HFFc6 (cell line): ENCODE results near the gene LUM. TPM values are rescaled to one million over a fixed set of nuclear protein-coding genes. Genes with fewer than 3 reads are reported as not detected.
A peak's percentile ranks its signal among the peaks of the same experiment; 100 is the strongest.

Experiments used
- DNase-seq: peaks from one replicate; pipeline ENCODE4 v3.0.0-alpha.2; 2018
- H3K27ac Mint-ChIP-seq: 2 replicates; pipeline ENCODE4 v1.8.0; 2020; ENCODE audit warnings: mild to moderate bottlenecking, mixed read lengths
- H3K27me3 Mint-ChIP-seq: 2 replicates; pipeline ENCODE4 v1.8.0; 2021; ENCODE audit warnings: mild to moderate bottlenecking, moderate library complexity, mixed read lengths; ENCODE audit not compliant: insufficient read depth
- H3K36me3 Mint-ChIP-seq: 2 replicates; pipeline ENCODE4 v1.8.0; 2021; ENCODE audit warnings: low read depth, mixed read lengths
- H3K4me1 Mint-ChIP-seq: 2 replicates; pipeline ENCODE4 v1.8.0; 2020; ENCODE audit warnings: low read depth, mixed read lengths
- H3K4me3 Mint-ChIP-seq: 2 replicates; pipeline ENCODE4 v1.8.0; 2020; ENCODE audit warnings: mild to moderate bottlenecking, moderate library complexity, mixed read lengths
- H3K9me3 Mint-ChIP-seq: 2 replicates; pipeline ENCODE4 v1.8.0; 2020; ENCODE audit warnings: mild to moderate bottlenecking, mixed read lengths
- total RNA-seq, 6 experiments: library from RNA; stranded (reverse); fragmentation: NEBNext Ultra II Directional; extraction: Animal tissue kit (Norgen Biotek cat#: 25700); gene quantifications; 2 replicates in 1 of 6; 3 replicates in 5 of 6; pipeline ENCODE4 v1.2.3, GENCODE V29; 2021
- TF ChIP-seq, protein P1 (sequence below): fragments of 200-600 bp; sonication (generic); IDR thresholded peaks from 2 replicates; pipeline ENCODE4 v1.5.0; 2021; ENCODE audit warnings: antibody characterized with exemption, mild to moderate bottlenecking

Gene LUM
- total RNA-seq, 6 experiments from 2014 or later: 34.3 to 78.1 (median 57.3) TPM

DNA sequence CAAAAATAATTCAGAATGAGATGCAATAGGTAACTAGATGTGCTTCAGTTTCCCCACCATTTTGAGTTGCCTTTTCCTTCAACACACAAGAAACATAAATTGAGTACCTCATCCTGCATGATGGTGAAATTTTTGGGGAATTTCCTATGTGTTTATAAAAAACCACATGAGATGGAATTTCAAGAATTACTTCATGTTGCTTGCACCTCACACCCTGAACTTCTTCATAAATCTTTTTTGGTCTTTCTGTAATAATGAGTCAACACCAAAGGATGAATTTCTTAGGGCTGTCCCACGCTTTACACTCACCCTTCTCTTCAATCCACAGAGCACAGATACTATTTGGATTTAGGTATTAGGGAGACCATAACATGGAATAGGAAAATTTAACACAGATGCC lies 22.6 kb upstream of the LUM start:
- Mint-ChIP-seq H3K4me3 (peak overlapping the region; percentile 34), H3K27me3 (no peaks in the 10 kb centered on the region), H3K4me1 (peaks cover 59% of the 10 kb centered on the region), H3K27ac (peak overlapping the region; percentile 71), H3K9me3 (no peaks in the 10 kb centered on the region), H3K36me3 (0 out of 2 replicates have a peak, but pooled peaks cover 4% of the 10 kb centered on the region)
- TF ChIP-seq, protein P1, sequence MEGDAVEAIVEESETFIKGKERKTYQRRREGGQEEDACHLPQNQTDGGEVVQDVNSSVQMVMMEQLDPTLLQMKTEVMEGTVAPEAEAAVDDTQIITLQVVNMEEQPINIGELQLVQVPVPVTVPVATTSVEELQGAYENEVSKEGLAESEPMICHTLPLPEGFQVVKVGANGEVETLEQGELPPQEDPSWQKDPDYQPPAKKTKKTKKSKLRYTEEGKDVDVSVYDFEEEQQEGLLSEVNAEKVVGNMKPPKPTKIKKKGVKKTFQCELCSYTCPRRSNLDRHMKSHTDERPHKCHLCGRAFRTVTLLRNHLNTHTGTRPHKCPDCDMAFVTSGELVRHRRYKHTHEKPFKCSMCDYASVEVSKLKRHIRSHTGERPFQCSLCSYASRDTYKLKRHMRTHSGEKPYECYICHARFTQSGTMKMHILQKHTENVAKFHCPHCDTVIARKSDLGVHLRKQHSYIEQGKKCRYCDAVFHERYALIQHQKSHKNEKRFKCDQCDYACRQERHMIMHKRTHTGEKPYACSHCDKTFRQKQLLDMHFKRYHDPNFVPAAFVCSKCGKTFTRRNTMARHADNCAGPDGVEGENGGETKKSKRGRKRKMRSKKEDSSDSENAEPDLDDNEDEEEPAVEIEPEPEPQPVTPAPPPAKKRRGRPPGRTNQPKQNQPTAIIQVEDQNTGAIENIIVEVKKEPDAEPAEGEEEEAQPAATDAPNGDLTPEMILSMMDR: no peak
- DNase-seq: peak; percentile 81

DNA sequence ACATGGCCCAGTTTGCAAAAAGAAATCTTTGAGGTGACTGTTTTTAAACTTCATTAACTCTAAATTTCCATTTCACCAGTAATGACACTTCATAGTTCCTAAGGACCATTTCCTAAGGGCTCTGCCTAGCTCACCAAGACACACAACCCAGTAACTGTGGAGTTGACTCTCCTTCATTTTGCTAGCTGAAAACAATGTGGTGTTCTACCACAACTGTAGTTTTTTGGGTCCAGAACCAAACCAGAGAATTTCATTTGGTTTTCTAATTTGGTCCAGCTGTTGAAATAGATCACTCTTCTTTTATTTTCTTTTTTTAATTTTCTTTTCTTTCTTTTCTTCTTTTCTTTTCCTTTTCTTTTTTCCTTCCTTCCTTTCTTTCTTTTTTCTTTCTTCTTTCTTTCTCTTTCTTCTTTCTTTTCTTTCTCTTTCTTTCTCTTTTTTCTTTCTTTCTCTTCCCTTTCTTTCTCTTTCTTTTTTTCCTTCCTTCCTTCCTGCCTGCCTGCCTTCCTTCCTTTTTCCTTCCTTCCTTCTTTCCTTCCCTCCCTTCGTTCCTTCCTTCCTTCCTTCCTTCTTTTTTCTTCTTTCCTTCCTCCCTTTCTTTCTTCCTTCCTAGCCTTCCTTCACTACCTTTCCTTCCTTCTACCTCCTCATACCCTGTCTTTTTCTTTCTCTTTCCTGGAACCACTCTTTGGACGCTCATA lies 18.5 kb upstream of the LUM start:
- DNase-seq: no peak
- TF ChIP-seq, protein P1: no peak
- peaks cover 70% of the 10 kb centered on the region for H3K4me1 Mint-ChIP-seq
- H3K9me3 Mint-ChIP-seq: no peaks in the 10 kb centered on the region
- H3K27me3 Mint-ChIP-seq: no peaks in the 10 kb centered on the region
- H3K27ac Mint-ChIP-seq: peak overlapping the region; percentile 55
- peaks cover 4% of the 10 kb centered on the region; the same call in 1 of the 2 replicates for H3K36me3 Mint-ChIP-seq
- H3K4me3 Mint-ChIP-seq: no peak overlapping the region; the same call in 1 of the 2 replicates

- H3K36me3 Mint-ChIP-seq: peaks cover 4% of the 10 kb centered on the region; the same call in 1 of the 2 replicates
- DNase-seq: peak; percentile 62
- H3K4me3 Mint-ChIP-seq: peak overlapping the region; percentile 59
- no peaks in the 10 kb centered on the region for H3K27me3 Mint-ChIP-seq
- TF ChIP-seq, protein P1: no peak
- H3K4me1 Mint-ChIP-seq: peaks cover 69% of the 10 kb centered on the region
- no peaks in the 10 kb centered on the region for H3K9me3 Mint-ChIP-seq
- peak overlapping the region; percentile 93 for H3K27ac Mint-ChIP-seq
These were observed 16.5 kb upstream of the LUM start for GRCh38 chr12:91127751-91128150.

DNA sequence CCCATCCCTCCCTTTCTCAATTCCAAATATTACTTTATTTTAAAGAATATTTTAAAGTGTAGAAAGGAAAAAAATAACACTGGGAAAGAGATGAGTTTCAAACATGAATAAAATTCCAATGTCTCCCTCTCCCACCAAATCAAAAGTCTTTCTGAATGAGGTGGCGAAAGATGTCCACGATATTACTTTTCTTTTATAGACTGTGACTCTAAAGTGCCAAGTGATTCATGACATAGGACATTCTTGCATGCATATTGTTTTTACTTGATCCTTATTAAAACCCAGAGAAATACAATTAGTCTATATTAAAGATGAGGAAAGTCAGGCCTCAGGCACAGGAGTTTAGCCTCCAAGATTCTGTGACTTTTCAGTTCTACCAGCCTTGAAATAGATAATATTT lies 16.0 kb upstream of the LUM start:
- Mint-ChIP-seq H3K27ac (peak overlapping the region; percentile 93), H3K27me3 (no peaks in the 10 kb centered on the region), H3K4me3 (peak overlapping the region; percentile 59; the same call in 1 of the 2 replicates), H3K4me1 (peaks cover 69% of the 10 kb centered on the region), H3K36me3 (peaks cover 8% of the 10 kb centered on the region), H3K9me3 (no peaks in the 10 kb centered on the region)
- TF ChIP-seq, protein P1: no peak
- DNase-seq: peak; percentile 54

GRCh38 chr12:91126516-91126915 lies 15.2 kb upstream of the LUM start:
- no peak for DNase-seq
- H3K4me3 Mint-ChIP-seq: no peak overlapping the region
- H3K36me3 Mint-ChIP-seq: peaks cover 12% of the 10 kb centered on the region
- TF ChIP-seq, protein P1: no peak
- H3K27me3 Mint-ChIP-seq: no peaks in the 10 kb centered on the region
- peaks cover 65% of the 10 kb centered on the region for H3K4me1 Mint-ChIP-seq
- H3K9me3 Mint-ChIP-seq: no peaks in the 10 kb centered on the region
- peak overlapping the region; percentile 16; the same call in 1 of the 2 replicates for H3K27ac Mint-ChIP-seq
